ENCODE measurements around the gene ASF1B.

The ASF1B gene

GRCh38 chr19:14078411-14078810 lies 58.0 kb downstream of the ASF1B start:
- H3K27ac Mint-ChIP-seq, result no peak overlapping the region
- no peak for TF ChIP-seq CTCF (IDR thresholded peaks at IDR 0.05)
- H3K27me3 Mint-ChIP-seq (ENCODE audit: low read depth, poor library complexity), result peaks cover 32% of the 10 kb centered on the region
- H3K9me3 Mint-ChIP-seq, result no peaks in the 10 kb centered on the region
- peaks cover 27% of the 10 kb centered on the region for H3K4me1 Mint-ChIP-seq
- DNase-seq, result no peak
- no peak overlapping the region for H3K4me3 Mint-ChIP-seq
- no peaks in the 10 kb centered on the region for H3K36me3 Mint-ChIP-seq (ENCODE audit: low read depth)

GRCh38 chr19:14073925-14074838 lies 62.2 kb downstream of the ASF1B start:
- Mint-ChIP-seq H3K36me3 (ENCODE audit: low read depth) (no peaks in the 10 kb centered on the region), H3K4me3 (peak overlapping the region; percentile 96), H3K27me3 (ENCODE audit: low read depth, poor library complexity) (peaks cover 59% of the 10 kb centered on the region), H3K9me3 (no peaks in the 10 kb centered on the region), H3K27ac (peak overlapping the region; percentile 25), H3K4me1 (peaks cover 14% of the 10 kb centered on the region)
- DNase-seq, result peak; percentile 37
- TF ChIP-seq CTCF (IDR thresholded peaks at IDR 0.05), result no peak

- TF ChIP-seq CTCF (IDR thresholded peaks at IDR 0.05), result no peak
- Mint-ChIP-seq H3K36me3 (ENCODE audit: low read depth) (no peaks in the 10 kb centered on the region), H3K9me3 (no peaks in the 10 kb centered on the region), H3K27ac (no peak overlapping the region), H3K27me3 (ENCODE audit: low read depth, poor library complexity) (peaks cover 57% of the 10 kb centered on the region), H3K4me3 (peak overlapping the region; percentile 96), H3K4me1 (peaks cover 14% of the 10 kb centered on the region)
- peak; percentile 88 for DNase-seq
These were observed 63.0 kb downstream of the ASF1B start for GRCh38 chr19:14073261-14073924.

DNA sequence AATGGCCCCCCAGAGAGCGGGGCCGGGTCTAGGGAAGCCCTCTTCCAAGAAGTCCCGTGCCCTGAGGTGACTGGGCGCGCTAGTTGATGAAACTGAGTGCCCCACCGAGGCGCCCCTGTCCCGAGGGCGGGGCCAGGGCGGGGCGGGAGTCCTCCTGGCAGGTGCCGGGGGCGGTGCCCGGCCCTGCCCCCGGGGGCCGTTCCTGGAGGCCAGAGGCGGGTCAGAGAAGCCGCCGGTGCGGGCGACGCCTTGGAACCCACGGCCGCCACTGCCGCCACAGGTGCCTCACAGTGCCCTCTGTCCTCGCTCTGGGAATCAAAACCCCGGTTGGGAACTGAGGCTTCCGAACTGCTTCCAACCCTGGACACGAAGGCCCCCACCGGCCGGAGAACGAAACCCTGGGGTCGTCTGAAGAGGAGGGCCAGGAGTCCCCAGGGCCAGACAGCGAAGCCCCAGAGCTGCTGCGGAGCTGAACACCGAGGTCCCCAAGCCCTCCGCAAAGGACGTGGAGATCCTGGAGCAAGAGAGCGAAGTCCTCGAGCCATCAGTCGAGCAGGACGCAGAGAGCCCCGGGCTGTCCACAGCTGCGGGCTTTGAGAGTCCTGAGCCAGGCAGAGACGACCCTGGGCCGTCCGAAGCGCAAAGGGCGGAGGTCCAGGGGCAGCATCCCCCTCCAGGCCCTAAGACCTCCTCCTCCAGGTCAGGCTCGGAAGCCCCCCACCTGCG lies 63.7 kb downstream of the ASF1B start, which contains the start of gene MISP3:
MISP3 (plus strand) TSS at position 252 of the 726 bp plus-strand sequence. CDS start 524 bp downstream, outside the sequence.
- TF ChIP-seq CTCF (IDR thresholded peaks at IDR 0.05), result no peak
- no peaks in the 10 kb centered on the region for H3K9me3 Mint-ChIP-seq
- peak within 1 kb of the TSS; percentile 96 for H3K4me3 Mint-ChIP-seq
- H3K36me3 Mint-ChIP-seq (ENCODE audit: low read depth), result no peaks in the 10 kb centered on the region
- H3K27me3 Mint-ChIP-seq (ENCODE audit: low read depth, poor library complexity), result peaks cover 56% of the 10 kb centered on the region
- peak; percentile 37 for DNase-seq
- no peak within 1 kb of the TSS for H3K27ac Mint-ChIP-seq
- H3K4me1 Mint-ChIP-seq, result peaks cover 14% of the 10 kb centered on the region

GRCh38 chr19:14070268-14071050 lies 65.9 kb downstream of the ASF1B start:
- Mint-ChIP-seq H3K27me3 (ENCODE audit: low read depth, poor library complexity) (peaks cover 60% of the 10 kb centered on the region), H3K27ac (no peak overlapping the region), H3K4me1 (peaks cover 14% of the 10 kb centered on the region), H3K9me3 (no peaks in the 10 kb centered on the region), H3K4me3 (no peak overlapping the region), H3K36me3 (ENCODE audit: low read depth) (no peaks in the 10 kb centered on the region)
- DNase-seq, result no peak
- TF ChIP-seq CTCF (IDR thresholded peaks at IDR 0.05), result no peak

All from nephron progenitor cell (in vitro differentiated cells).